ENCODE results near the gene PVALEF. TPM values are rescaled to one million over a fixed set of nuclear protein-coding genes. Genes with fewer than 3 reads are reported as not detected.

Gene PVALEF
- total and polyA plus RNA-seq, 2 experiments from 2014 or later, result 0.37 to 0.86 TPM

- H3K4me3 ChIP-seq, result no peak overlapping the region
- H3K36me3 ChIP-seq, result no peaks in the 10 kb centered on the region
- H3K9me3 ChIP-seq (ENCODE audit: low read depth), result no peaks in the 10 kb centered on the region
- no peak overlapping the region for H3K27ac ChIP-seq
- no peak for DNase-seq (ENCODE audit: low read depth in 1 of 2, low spot score in 1 of 2)
- H3K27me3 ChIP-seq, result no peaks in the 10 kb centered on the region
- TF ChIP-seq CTCF (IDR thresholded peaks at IDR 0.05; ENCODE audit: low read depth, low read length), result no peak
- no peaks in the 10 kb centered on the region for H3K4me1 ChIP-seq (ENCODE audit: low read depth)
These were observed 26.8 kb upstream of the PVALEF start for GRCh38 chr17:81138500-81138899.

GRCh38 chr17:81139428-81139827 is 25.9 kb upstream of the PVALEF start:
- Histone ChIP-seq H3K9me3 (ENCODE audit: low read depth) (no peaks in the 10 kb centered on the region), H3K27ac (no peak overlapping the region), H3K27me3 (no peaks in the 10 kb centered on the region), H3K4me1 (ENCODE audit: low read depth) (no peaks in the 10 kb centered on the region), H3K36me3 (no peaks in the 10 kb centered on the region), H3K4me3 (no peak overlapping the region)
- no peak for DNase-seq (ENCODE audit: low read depth in 1 of 2, low spot score in 1 of 2)
- TF ChIP-seq CTCF (IDR thresholded peaks at IDR 0.05; ENCODE audit: low read depth, low read length), result no peak

GRCh38 chr17:81140018-81140417 is 25.3 kb upstream of the PVALEF start:
- Histone ChIP-seq H3K27ac (no peak overlapping the region), H3K27me3 (no peaks in the 10 kb centered on the region), H3K4me1 (ENCODE audit: low read depth) (no peaks in the 10 kb centered on the region), H3K4me3 (no peak overlapping the region), H3K36me3 (no peaks in the 10 kb centered on the region), H3K9me3 (ENCODE audit: low read depth) (no peaks in the 10 kb centered on the region)
- no peak for DNase-seq (ENCODE audit: low read depth in 1 of 2, low spot score in 1 of 2)
- TF ChIP-seq CTCF (IDR thresholded peaks at IDR 0.05; ENCODE audit: low read depth, low read length), result no peak

GRCh38 chr17:81140695-81141094 is 24.6 kb upstream of the PVALEF start:
- no peak for TF ChIP-seq CTCF (IDR thresholded peaks at IDR 0.05; ENCODE audit: low read depth, low read length)
- Histone ChIP-seq H3K36me3 (no peaks in the 10 kb centered on the region), H3K9me3 (ENCODE audit: low read depth) (no peaks in the 10 kb centered on the region), H3K27ac (no peak overlapping the region), H3K4me1 (ENCODE audit: low read depth) (no peaks in the 10 kb centered on the region), H3K27me3 (no peaks in the 10 kb centered on the region), H3K4me3 (no peak overlapping the region)
- DNase-seq (ENCODE audit: low read depth in 1 of 2, low spot score in 1 of 2), result no peak

GRCh38 chr17:81142301-81143199 is 22.8 kb upstream of the PVALEF start:
- no peak overlapping the region for H3K4me3 ChIP-seq
- H3K9me3 ChIP-seq (ENCODE audit: low read depth), result no peaks in the 10 kb centered on the region
- peak; percentile 66 for TF ChIP-seq CTCF (IDR thresholded peaks at IDR 0.05; ENCODE audit: low read depth, low read length)
- H3K4me1 ChIP-seq (ENCODE audit: low read depth), result no peaks in the 10 kb centered on the region
- peak; percentile 84 to 85 for DNase-seq (ENCODE audit: low read depth in 1 of 2, low spot score in 1 of 2)
- H3K27me3 ChIP-seq, result no peaks in the 10 kb centered on the region
- H3K27ac ChIP-seq, result no peak overlapping the region
- H3K36me3 ChIP-seq, result no peaks in the 10 kb centered on the region
